ENCODE results near the gene NFS1.
A peak's percentile ranks its signal among the peaks of the same experiment; 100 is the strongest.

NFS1 gene

GRCh38 chr20:35636095-35636494, 63.1 kb downstream of the NFS1 start:
- DNase-seq (no peak), ATAC-seq (no peak)
- peak overlapping the region; percentile 0 for H3K27ac Mint-ChIP-seq
- no peak overlapping the region for H3K4me3 Mint-ChIP-seq
- H3K4me1 Mint-ChIP-seq, result peaks cover 41% of the 10 kb centered on the region
- no peaks in the 10 kb centered on the region for H3K27me3 Mint-ChIP-seq
- H3K36me3 Mint-ChIP-seq (ENCODE audit: low read depth), result peaks cover 13% of the 10 kb centered on the region
- no peaks in the 10 kb centered on the region for H3K9me3 Mint-ChIP-seq

GRCh38 chr20:35635652-35636051, 63.5 kb downstream of the NFS1 start:
- H3K4me1 Mint-ChIP-seq, result peaks cover 36% of the 10 kb centered on the region
- peaks cover 16% of the 10 kb centered on the region for H3K36me3 Mint-ChIP-seq (ENCODE audit: low read depth)
- no peaks in the 10 kb centered on the region for H3K27me3 Mint-ChIP-seq
- DNase-seq (no peak), ATAC-seq (no peak)
- peak overlapping the region; percentile 0 for H3K27ac Mint-ChIP-seq
- no peak overlapping the region for H3K4me3 Mint-ChIP-seq
- no peaks in the 10 kb centered on the region for H3K9me3 Mint-ChIP-seq

- peaks cover 14% of the 10 kb centered on the region for H3K4me1 Mint-ChIP-seq
- no peak overlapping the region for H3K4me3 Mint-ChIP-seq
- H3K36me3 Mint-ChIP-seq (ENCODE audit: low read depth), result peaks cover 32% of the 10 kb centered on the region
- ATAC-seq (no peak), DNase-seq (no peak)
- no peaks in the 10 kb centered on the region for H3K9me3 Mint-ChIP-seq
- no peaks in the 10 kb centered on the region for H3K27me3 Mint-ChIP-seq
- no peak overlapping the region for H3K27ac Mint-ChIP-seq
Observed at GRCh38 chr20:35632539-35633115, 66.5 kb downstream of the NFS1 start.

- H3K36me3 Mint-ChIP-seq (ENCODE audit: low read depth), result peaks cover 46% of the 10 kb centered on the region
- ATAC-seq (no peak), DNase-seq (no peak)
- no peaks in the 10 kb centered on the region for H3K9me3 Mint-ChIP-seq
- H3K27ac Mint-ChIP-seq, result no peak overlapping the region
- no peak overlapping the region for H3K4me3 Mint-ChIP-seq
- no peaks in the 10 kb centered on the region for H3K27me3 Mint-ChIP-seq
- peaks cover 4% of the 10 kb centered on the region for H3K4me1 Mint-ChIP-seq
Observed at GRCh38 chr20:35630636-35631035, 68.5 kb downstream of the NFS1 start.

GRCh38 chr20:35629427-35630145, 69.6 kb downstream of the NFS1 start:
- Mint-ChIP-seq H3K27me3 (no peaks in the 10 kb centered on the region), H3K27ac (no peak overlapping the region), H3K4me3 (no peak overlapping the region), H3K4me1 (no peaks in the 10 kb centered on the region), H3K36me3 (ENCODE audit: low read depth) (peaks cover 44% of the 10 kb centered on the region), H3K9me3 (no peaks in the 10 kb centered on the region)
- ATAC-seq, result no peak
- no peak for DNase-seq

- Mint-ChIP-seq H3K4me3 (no peak overlapping the region), H3K27me3 (no peaks in the 10 kb centered on the region), H3K4me1 (no peaks in the 10 kb centered on the region), H3K27ac (no peak overlapping the region), H3K9me3 (no peaks in the 10 kb centered on the region), H3K36me3 (ENCODE audit: low read depth) (peaks cover 41% of the 10 kb centered on the region)
- no peak for DNase-seq
- no peak for ATAC-seq
Observed at GRCh38 chr20:35627121-35627520, 72.0 kb downstream of the NFS1 start.

- Mint-ChIP-seq H3K36me3 (ENCODE audit: low read depth) (peaks cover 38% of the 10 kb centered on the region), H3K27me3 (no peaks in the 10 kb centered on the region), H3K9me3 (no peaks in the 10 kb centered on the region), H3K4me1 (peaks cover 1% of the 10 kb centered on the region), H3K4me3 (no peak overlapping the region), H3K27ac (no peak overlapping the region)
- DNase-seq (no peak), ATAC-seq (no peak)
Observed at GRCh38 chr20:35626386-35627001, 72.7 kb downstream of the NFS1 start.

- Mint-ChIP-seq H3K4me3 (peak overlapping the region; percentile 4), H3K9me3 (no peaks in the 10 kb centered on the region), H3K36me3 (ENCODE audit: low read depth) (peaks cover 34% of the 10 kb centered on the region), H3K27me3 (no peaks in the 10 kb centered on the region), H3K27ac (peak overlapping the region; percentile 29), H3K4me1 (peaks cover 2% of the 10 kb centered on the region)
- DNase-seq (no peak), ATAC-seq (no peak)
Observed at GRCh38 chr20:35625584-35626385, 73.4 kb downstream of the NFS1 start.

GRCh38 chr20:35621560-35621946, 77.6 kb downstream of the NFS1 start:
- no peaks in the 10 kb centered on the region for H3K9me3 Mint-ChIP-seq
- DNase-seq (no peak), ATAC-seq (no peak)
- H3K27me3 Mint-ChIP-seq, result peaks cover 8% of the 10 kb centered on the region
- no peak overlapping the region for H3K4me3 Mint-ChIP-seq
- H3K27ac Mint-ChIP-seq, result no peak overlapping the region
- peaks cover 36% of the 10 kb centered on the region for H3K4me1 Mint-ChIP-seq
- H3K36me3 Mint-ChIP-seq (ENCODE audit: low read depth), result peaks cover 9% of the 10 kb centered on the region

GRCh38 chr20:35620818-35621559, 78.2 kb downstream of the NFS1 start:
- H3K27ac Mint-ChIP-seq, result no peak overlapping the region
- peaks cover 39% of the 10 kb centered on the region for H3K4me1 Mint-ChIP-seq
- H3K9me3 Mint-ChIP-seq, result no peaks in the 10 kb centered on the region
- peaks cover 8% of the 10 kb centered on the region for H3K27me3 Mint-ChIP-seq
- H3K36me3 Mint-ChIP-seq (ENCODE audit: low read depth), result peaks cover 6% of the 10 kb centered on the region
- ATAC-seq (no peak), DNase-seq (no peak)
- H3K4me3 Mint-ChIP-seq, result no peak overlapping the region

GRCh38 chr20:35619196-35620095, 79.7 kb downstream of the NFS1 start:
- H3K27me3 Mint-ChIP-seq, result peaks cover 8% of the 10 kb centered on the region
- H3K9me3 Mint-ChIP-seq, result no peaks in the 10 kb centered on the region
- peak overlapping the region; percentile 83 for H3K4me3 Mint-ChIP-seq
- ATAC-seq (peak; percentile 58), DNase-seq (peak; percentile 83)
- H3K27ac Mint-ChIP-seq, result peak overlapping the region; percentile 27
- no peaks in the 10 kb centered on the region for H3K36me3 Mint-ChIP-seq (ENCODE audit: low read depth)
- peaks cover 47% of the 10 kb centered on the region for H3K4me1 Mint-ChIP-seq

GRCh38 chr20:35618263-35619131, 80.7 kb downstream of the NFS1 start:
- peaks cover 49% of the 10 kb centered on the region for H3K4me1 Mint-ChIP-seq
- peaks cover 8% of the 10 kb centered on the region for H3K27me3 Mint-ChIP-seq
- DNase-seq, result no peak
- ATAC-seq, result no peak
- H3K27ac Mint-ChIP-seq, result peak overlapping the region; percentile 11
- H3K4me3 Mint-ChIP-seq, result peak overlapping the region; percentile 83
- no peaks in the 10 kb centered on the region for H3K36me3 Mint-ChIP-seq (ENCODE audit: low read depth)
- H3K9me3 Mint-ChIP-seq, result no peaks in the 10 kb centered on the region

Measured in activated naive CD8-positive, alpha-beta T cell treated with anti-CD3 and anti-CD28 coated beads, Interleukin-2, amount 50 U/mL, for 24 hours (primary cell).